ENCODE data around the gene TSR3.

TSR3 gene

DNA sequence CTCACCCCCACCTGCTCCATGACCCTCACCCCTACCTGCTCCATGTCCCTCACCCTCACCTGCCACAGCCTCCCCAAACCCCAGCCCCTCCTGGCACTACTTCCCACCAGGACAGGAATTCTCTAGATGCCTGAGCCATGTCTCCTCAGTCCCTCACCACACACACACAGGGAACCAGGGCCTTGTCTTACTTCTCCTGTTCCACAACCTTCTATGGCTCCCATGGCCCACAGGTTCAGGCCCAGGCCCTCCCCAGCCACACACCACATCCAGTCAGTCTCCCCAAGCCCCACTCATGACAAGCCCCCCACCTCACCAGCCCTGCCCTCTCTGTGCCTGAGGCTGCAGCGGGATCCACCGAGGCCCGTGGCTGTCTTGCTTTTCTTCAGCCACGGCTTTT is 45.3 kb downstream of the TSR3 start:
- no peak for DNase-seq

DNA sequence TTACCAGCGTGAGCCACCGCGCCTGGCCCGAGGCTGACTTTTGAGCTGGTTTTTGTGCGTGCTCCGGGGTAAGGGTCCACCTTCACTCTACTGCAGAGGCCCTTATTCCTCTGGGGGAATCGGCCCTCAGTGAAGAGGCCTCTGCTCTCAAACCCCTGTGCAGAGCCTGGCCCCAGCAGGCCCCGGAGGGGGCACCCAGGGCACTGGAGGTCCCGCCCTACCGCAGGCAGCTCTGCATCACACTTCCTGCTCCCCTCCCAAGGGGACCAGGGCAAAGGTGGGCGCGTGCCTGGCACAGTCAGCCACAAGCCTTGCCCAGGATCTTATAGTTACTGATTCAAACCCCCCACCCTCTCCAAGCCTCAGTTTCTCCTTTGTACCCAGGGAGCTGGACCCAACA is 45.9 kb downstream of the TSR3 start:
- no peak for DNase-seq

DNA sequence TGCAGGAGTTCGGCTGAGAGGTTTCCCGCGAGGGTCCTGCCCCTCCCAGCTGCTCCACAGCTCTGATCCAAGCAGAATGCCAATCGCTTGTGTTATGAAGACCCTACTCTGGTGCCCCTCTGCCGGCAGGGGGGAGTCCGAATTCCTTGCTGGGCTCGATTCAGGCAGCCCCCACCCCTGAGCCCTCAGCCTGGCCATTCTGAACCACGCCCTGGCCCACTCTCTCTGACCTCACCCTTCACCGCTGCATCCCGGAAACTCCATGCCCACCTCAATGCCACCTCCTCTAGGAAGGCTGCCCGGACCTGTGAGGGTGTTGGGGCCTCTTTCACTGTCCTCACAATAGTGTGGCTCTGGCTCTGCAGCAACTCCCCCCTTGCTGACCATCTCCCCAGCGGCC is 50.1 kb downstream of the TSR3 start:
- DNase-seq, result no peak

DNA sequence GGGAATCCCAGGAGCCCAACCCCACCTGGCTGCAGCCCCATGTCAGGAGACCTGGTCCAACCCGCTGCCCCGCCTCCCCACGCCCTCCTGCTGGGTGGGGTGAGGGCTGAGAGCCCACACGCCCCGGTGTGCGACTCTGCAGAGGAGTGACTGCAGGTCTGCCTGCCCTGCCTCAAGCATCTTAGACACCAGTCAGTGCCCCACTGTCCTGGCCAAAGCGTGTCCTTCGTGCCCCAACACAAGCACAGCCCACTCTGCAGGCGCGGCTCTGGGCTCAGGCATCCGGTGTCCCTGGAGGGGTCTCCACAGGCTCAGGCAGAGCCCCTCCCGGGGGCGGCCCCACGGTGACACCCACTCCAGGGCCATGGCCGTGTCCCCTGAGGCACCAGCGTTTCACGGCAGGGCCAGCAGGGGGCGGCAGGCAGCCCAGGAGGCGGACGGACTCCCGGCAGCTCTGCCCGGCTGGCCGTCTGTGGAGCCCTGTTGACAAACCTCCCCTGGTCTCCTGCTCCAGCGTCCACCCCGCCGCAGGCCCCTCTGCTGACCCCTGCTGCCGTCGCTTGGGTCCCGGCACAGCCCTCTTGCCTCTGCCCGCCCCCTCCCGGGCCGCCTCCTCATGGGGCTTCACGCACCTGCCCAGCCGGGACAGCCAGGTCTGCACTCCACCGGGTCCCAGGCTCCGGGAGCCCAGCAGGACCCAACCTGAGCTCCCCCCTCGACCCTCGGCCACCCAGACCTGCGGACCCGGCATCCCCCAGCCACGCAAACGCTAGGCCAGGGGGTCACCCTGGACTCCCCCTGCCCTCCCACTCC is 50.8 kb downstream of the TSR3 start:
- peak; percentile 91 for DNase-seq

DNA sequence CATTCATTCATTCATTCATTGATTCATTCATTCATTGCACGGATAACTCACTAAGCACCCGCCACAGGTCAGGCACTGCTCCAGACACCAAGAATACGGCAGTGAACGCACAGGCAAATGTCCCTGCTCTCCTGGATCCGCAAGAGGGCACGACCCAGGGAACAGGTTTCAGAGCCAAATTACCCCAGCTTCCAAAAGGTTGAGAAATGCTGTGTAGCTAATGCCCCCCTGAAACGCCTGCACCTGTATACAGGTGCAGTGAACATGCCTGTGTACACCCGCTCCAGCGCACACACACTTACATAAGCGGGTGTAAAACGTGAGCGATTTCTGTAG is 51.8 kb downstream of the TSR3 start:
- DNase-seq, result no peak
